Liver (tissue), 9 donors: Measurements from ENCODE around the gene KDM3B. TPM values are rescaled to one million over a fixed set of nuclear protein-coding genes. Genes with fewer than 3 reads are reported as not detected.
A peak's percentile ranks its signal among the peaks of the same experiment; 100 is the strongest.

Experiments
- DNase-seq: peaks from one replicate; pipeline ENCODE4 v3.0.0-alpha.2; 2017; ENCODE audit warnings: low spot score
- H3K27ac ChIP-seq, 2 donors: one replicate each; pipeline ENCODE4 v1.7.0; 2013; ENCODE audit warnings: inconsistent platforms in 2 of 2, low read length in 2 of 2, control low read depth in 1 of 2, low read depth in 1 of 2, mild to moderate bottlenecking in 1 of 2
- H3K27me3 ChIP-seq, 4 donors: one replicate each; pipeline versions ENCODE4 v1.6.1 to v1.7.0; 2013; ENCODE audit warnings: low read length in 3 of 4, inconsistent platforms in 1 of 4, mild to moderate bottlenecking in 1 of 4, moderate library complexity in 1 of 4; ENCODE audit not compliant: control insufficient read depth in 4 of 4, insufficient read depth in 4 of 4
- H3K36me3 ChIP-seq, 4 donors: one replicate each; pipeline versions ENCODE4 v1.6.1 to v1.7.0; 2013; ENCODE audit warnings: low read length in 3 of 4, mild to moderate bottlenecking in 3 of 4, low read depth in 1 of 4, moderate library complexity in 1 of 4; ENCODE audit not compliant: control insufficient read depth in 4 of 4, insufficient read depth in 3 of 4
- H3K4me1 ChIP-seq, 4 donors: one replicate each; pipeline versions ENCODE4 v1.6.1 to v1.7.0; 2013; ENCODE audit warnings: low read length in 3 of 4, mild to moderate bottlenecking in 3 of 4, moderate library complexity in 1 of 4; ENCODE audit not compliant: control insufficient read depth in 4 of 4, insufficient read depth in 4 of 4
- H3K4me3 ChIP-seq, 3 donors: one replicate each; pipeline versions ENCODE4 v1.6.1 to v1.7.0; 2013; ENCODE audit warnings: low read length in 3 of 3, control low read depth in 1 of 3, low read depth in 1 of 3, mild to moderate bottlenecking in 1 of 3
- H3K9ac ChIP-seq, 2 donors: one replicate each; pipeline ENCODE4 v1.7.0; 2013; ENCODE audit warnings: low read length in 2 of 2, mild to moderate bottlenecking in 2 of 2, moderate library complexity in 2 of 2, control low read depth in 1 of 2, low read depth in 1 of 2
- H3K9me3 ChIP-seq, 4 donors: one replicate each; pipeline versions ENCODE4 v1.6.1 to v1.7.0; 2013; ENCODE audit warnings: low read length in 3 of 4; ENCODE audit not compliant: control insufficient read depth in 4 of 4
- EGR1 ChIP-seq, 2 donors: IDR thresholded peaks; 2 replicates each; pipeline ENCODE4 v1.6.1; 2016 to 2018; ENCODE audit warnings: antibody characterized with exemption in 2 of 2, low read depth in 2 of 2
- FOXA1 ChIP-seq: IDR thresholded peaks from 2 replicates; pipeline ENCODE4 v1.6.1; 2016; ENCODE audit warnings: antibody characterized with exemption
- FOXA2 ChIP-seq: IDR thresholded peaks from 2 replicates; pipeline ENCODE4 v1.6.1; 2016; ENCODE audit warnings: antibody characterized with exemption
- GABPA ChIP-seq, 2 donors: IDR thresholded peaks in 1 of 2; conservative IDR thresholded peaks in 1 of 2; 2 replicates each; pipeline ENCODE4 v1.6.1; 2016; ENCODE audit warnings: antibody characterized with exemption in 2 of 2, mild to moderate bottlenecking in 1 of 2, moderate library complexity in 1 of 2
- HNF4A ChIP-seq, 2 donors: conservative IDR thresholded peaks; 2 replicates each; pipeline ENCODE4 v1.6.1; 2016; ENCODE audit warnings: antibody characterized with exemption in 2 of 2, mild to moderate bottlenecking in 2 of 2
- HNF4G ChIP-seq: IDR thresholded peaks from 2 replicates; pipeline ENCODE4 v1.6.1; 2016; ENCODE audit warnings: antibody characterized with exemption
- JUND ChIP-seq, 2 donors: IDR thresholded peaks; 2 replicates each; pipeline ENCODE4 v1.6.1; 2016; ENCODE audit warnings: antibody characterized with exemption in 2 of 2
- NR2F2 ChIP-seq: IDR thresholded peaks from 2 replicates; pipeline ENCODE4 v1.6.1; 2016; ENCODE audit warnings: antibody characterized with exemption
- RAD21 ChIP-seq, 2 donors: IDR thresholded peaks; 2 replicates each; pipeline ENCODE4 v1.6.1; 2016; ENCODE audit warnings: antibody characterized with exemption in 2 of 2, mild to moderate bottlenecking in 2 of 2
- RXRA ChIP-seq, 2 donors: IDR thresholded peaks; 2 replicates each; pipeline ENCODE4 v1.6.1; 2017 to 2018; ENCODE audit warnings: antibody characterized with exemption in 2 of 2, mild to moderate bottlenecking in 1 of 2
- SP1 ChIP-seq: IDR thresholded peaks from 2 replicates; pipeline ENCODE4 v1.6.1; 2018; ENCODE audit warnings: antibody characterized with exemption, mild to moderate bottlenecking
- TAF1 ChIP-seq: conservative IDR thresholded peaks from 2 replicates; pipeline ENCODE4 v1.6.1; 2016; ENCODE audit warnings: antibody characterized with exemption, mild to moderate bottlenecking
- YY1 ChIP-seq: IDR thresholded peaks from 2 replicates; pipeline ENCODE4 v1.6.1; 2016; ENCODE audit warnings: antibody characterized with exemption, mild to moderate bottlenecking
- WGBS: extraction: QIAGEN DNeasy Blood & Tissue Kit; methylation state at CpG from one replicate; pipeline ENCODE4 v1.1.7; 2013; 5-methylcytosine and 5-hydroxymethylcytosine counted together
- polyA plus RNA-seq, 2 donors: library from polyadenylated mRNA; stranded (reverse) in 1 of 2; unstranded in 1 of 2; fragments of 200-250 nt in 1 of 2; fragments of >200 nt in 1 of 2; fragmentation: Nextera tagmentation in 1 of 2; extraction: Ambion mirVana in 1 of 2; gene quantifications; one replicate each; pipeline versions ENCODE4 v1.2.1 to v1.2.3, GENCODE V29; 2013 to 2015
- total RNA-seq, 2 donors: library from RNA; depleted of rRNA; stranded (reverse); fragments of >200 nt; gene quantifications; one replicate each; pipeline ENCODE4 v1.2.3, GENCODE V29; 2014
- TF ChIP-seq, protein P1 (sequence below): fragments of 150-350 bp; IDR thresholded peaks from 2 replicates; pipeline ENCODE4 v1.5.1; 2017; ENCODE audit warnings: improper control_type of control experiment, low read depth, low read length; ENCODE audit not compliant: missing input control
- TF ChIP-seq, protein P2 (sequence below): IDR thresholded peaks from 2 replicates; pipeline ENCODE4 v1.6.1; 2016; ENCODE audit warnings: antibody characterized with exemption
- TF ChIP-seq, protein P3 (sequence below): IDR thresholded peaks from 2 replicates; pipeline ENCODE4 v1.6.1; 2016; ENCODE audit warnings: antibody characterized with exemption, mild to moderate bottlenecking
- TF ChIP-seq, protein P4 (sequence below): IDR thresholded peaks from 2 replicates; pipeline ENCODE4 v1.6.1; 2016; ENCODE audit warnings: antibody characterized with exemption
- TF ChIP-seq, protein P5 (sequence below): IDR thresholded peaks from 2 replicates; pipeline ENCODE4 v1.6.1; 2016; ENCODE audit warnings: antibody characterized with exemption
- donor health status: healthy.
- donor health status: healthy.
- donor health status: healthy.
- donor health status: healthy.
- donor health status: healthy.

The KDM3B gene
- total and polyA plus RNA-seq, 4 donors: 6.8 to 39.6 (median 18.8) TPM

DNA sequence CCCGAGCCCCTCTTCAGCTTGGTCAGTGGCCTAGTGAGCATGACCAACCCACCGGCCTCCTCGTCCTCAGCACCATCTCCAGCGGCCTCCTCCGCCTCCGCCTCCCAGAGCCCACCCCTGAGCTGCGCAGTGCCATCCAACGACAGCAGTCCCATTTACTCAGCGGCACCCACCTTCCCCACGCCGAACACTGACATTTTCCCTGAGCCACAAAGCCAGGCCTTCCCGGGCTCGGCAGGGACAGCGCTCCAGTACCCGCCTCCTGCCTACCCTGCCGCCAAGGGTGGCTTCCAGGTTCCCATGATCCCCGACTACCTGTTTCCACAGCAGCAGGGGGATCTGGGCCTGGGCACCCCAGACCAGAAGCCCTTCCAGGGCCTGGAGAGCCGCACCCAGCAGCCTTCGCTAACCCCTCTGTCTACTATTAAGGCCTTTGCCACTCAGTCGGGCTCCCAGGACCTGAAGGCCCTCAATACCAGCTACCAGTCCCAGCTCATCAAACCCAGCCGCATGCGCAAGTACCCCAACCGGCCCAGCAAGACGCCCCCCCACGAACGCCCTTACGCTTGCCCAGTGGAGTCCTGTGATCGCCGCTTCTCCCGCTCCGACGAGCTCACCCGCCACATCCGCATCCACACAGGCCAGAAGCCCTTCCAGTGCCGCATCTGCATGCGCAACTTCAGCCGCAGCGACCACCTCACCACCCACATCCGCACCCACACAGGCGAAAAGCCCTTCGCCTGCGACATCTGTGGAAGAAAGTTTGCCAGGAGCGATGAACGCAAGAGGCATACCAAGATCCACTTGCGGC lies 114.6 kb downstream of the KDM3B start:
- Histone ChIP-seq H3K36me3 (peaks cover 2 to 14% (median 13%) of the 10 kb centered on the region in 4 donors), H3K4me3 (peak overlapping the region; percentile 83 to 95 (median 92)), H3K27me3 (no peaks in the 10 kb centered on the region), H3K9me3 (no peaks in the 10 kb centered on the region), H3K9ac (peak overlapping the region; percentile 41 to 84), H3K27ac (peak overlapping the region in 1 of 2 donors; percentile 33), H3K4me1 (peaks cover 0 to 25% (median 12%) of the 10 kb centered on the region in 4 donors)
- no peak for DNase-seq
- WGBS: 92% methylated on average over 45 of the region's 45 CpGs
- TF ChIP-seq, protein P1, sequence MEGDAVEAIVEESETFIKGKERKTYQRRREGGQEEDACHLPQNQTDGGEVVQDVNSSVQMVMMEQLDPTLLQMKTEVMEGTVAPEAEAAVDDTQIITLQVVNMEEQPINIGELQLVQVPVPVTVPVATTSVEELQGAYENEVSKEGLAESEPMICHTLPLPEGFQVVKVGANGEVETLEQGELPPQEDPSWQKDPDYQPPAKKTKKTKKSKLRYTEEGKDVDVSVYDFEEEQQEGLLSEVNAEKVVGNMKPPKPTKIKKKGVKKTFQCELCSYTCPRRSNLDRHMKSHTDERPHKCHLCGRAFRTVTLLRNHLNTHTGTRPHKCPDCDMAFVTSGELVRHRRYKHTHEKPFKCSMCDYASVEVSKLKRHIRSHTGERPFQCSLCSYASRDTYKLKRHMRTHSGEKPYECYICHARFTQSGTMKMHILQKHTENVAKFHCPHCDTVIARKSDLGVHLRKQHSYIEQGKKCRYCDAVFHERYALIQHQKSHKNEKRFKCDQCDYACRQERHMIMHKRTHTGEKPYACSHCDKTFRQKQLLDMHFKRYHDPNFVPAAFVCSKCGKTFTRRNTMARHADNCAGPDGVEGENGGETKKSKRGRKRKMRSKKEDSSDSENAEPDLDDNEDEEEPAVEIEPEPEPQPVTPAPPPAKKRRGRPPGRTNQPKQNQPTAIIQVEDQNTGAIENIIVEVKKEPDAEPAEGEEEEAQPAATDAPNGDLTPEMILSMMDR: no peak
- TF ChIP-seq, protein P2, sequence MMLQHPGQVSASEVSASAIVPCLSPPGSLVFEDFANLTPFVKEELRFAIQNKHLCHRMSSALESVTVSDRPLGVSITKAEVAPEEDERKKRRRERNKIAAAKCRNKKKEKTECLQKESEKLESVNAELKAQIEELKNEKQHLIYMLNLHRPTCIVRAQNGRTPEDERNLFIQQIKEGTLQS: peak; percentile 18
- TF ChIP-seq RXRA (IDR thresholded peaks at IDR 0.05): no peak

DNA sequence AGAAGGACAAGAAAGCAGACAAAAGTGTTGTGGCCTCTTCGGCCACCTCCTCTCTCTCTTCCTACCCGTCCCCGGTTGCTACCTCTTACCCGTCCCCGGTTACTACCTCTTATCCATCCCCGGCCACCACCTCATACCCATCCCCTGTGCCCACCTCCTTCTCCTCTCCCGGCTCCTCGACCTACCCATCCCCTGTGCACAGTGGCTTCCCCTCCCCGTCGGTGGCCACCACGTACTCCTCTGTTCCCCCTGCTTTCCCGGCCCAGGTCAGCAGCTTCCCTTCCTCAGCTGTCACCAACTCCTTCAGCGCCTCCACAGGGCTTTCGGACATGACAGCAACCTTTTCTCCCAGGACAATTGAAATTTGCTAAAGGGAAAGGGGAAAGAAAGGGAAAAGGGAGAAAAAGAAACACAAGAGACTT lies 115.2 kb downstream of the KDM3B start:
- peak overlapping the region; percentile 9 to 29 for H3K9ac ChIP-seq
- H3K27me3 ChIP-seq: no peaks in the 10 kb centered on the region
- peak overlapping the region in 1 of 2 donors; percentile 33 for H3K27ac ChIP-seq
- peak overlapping the region in 2 of 3 donors; percentile 92 to 95 for H3K4me3 ChIP-seq
- peaks cover 0 to 27% (median 12%) of the 10 kb centered on the region in 4 donors for H3K4me1 ChIP-seq
- peaks cover 2 to 14% (median 13%) of the 10 kb centered on the region in 4 donors for H3K36me3 ChIP-seq
- TF ChIP-seq RXRA (IDR thresholded peaks at IDR 0.05): no peak
- no peak for TF ChIP-seq FOXA1
- no peak for TF ChIP-seq HNF4A (conservative IDR thresholded peaks at IDR 0.05)
- TF ChIP-seq, protein P3, sequence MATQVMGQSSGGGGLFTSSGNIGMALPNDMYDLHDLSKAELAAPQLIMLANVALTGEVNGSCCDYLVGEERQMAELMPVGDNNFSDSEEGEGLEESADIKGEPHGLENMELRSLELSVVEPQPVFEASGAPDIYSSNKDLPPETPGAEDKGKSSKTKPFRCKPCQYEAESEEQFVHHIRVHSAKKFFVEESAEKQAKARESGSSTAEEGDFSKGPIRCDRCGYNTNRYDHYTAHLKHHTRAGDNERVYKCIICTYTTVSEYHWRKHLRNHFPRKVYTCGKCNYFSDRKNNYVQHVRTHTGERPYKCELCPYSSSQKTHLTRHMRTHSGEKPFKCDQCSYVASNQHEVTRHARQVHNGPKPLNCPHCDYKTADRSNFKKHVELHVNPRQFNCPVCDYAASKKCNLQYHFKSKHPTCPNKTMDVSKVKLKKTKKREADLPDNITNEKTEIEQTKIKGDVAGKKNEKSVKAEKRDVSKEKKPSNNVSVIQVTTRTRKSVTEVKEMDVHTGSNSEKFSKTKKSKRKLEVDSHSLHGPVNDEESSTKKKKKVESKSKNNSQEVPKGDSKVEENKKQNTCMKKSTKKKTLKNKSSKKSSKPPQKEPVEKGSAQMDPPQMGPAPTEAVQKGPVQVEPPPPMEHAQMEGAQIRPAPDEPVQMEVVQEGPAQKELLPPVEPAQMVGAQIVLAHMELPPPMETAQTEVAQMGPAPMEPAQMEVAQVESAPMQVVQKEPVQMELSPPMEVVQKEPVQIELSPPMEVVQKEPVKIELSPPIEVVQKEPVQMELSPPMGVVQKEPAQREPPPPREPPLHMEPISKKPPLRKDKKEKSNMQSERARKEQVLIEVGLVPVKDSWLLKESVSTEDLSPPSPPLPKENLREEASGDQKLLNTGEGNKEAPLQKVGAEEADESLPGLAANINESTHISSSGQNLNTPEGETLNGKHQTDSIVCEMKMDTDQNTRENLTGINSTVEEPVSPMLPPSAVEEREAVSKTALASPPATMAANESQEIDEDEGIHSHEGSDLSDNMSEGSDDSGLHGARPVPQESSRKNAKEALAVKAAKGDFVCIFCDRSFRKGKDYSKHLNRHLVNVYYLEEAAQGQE: no peak
- no peak for TF ChIP-seq RAD21 (IDR thresholded peaks at IDR 0.05)
- TF ChIP-seq JUND (IDR thresholded peaks at IDR 0.05): no peak
- TF ChIP-seq EGR1 (IDR thresholded peaks at IDR 0.05; ENCODE audit: low read depth in 2 of 2): no peak
- TF ChIP-seq, protein P4, sequence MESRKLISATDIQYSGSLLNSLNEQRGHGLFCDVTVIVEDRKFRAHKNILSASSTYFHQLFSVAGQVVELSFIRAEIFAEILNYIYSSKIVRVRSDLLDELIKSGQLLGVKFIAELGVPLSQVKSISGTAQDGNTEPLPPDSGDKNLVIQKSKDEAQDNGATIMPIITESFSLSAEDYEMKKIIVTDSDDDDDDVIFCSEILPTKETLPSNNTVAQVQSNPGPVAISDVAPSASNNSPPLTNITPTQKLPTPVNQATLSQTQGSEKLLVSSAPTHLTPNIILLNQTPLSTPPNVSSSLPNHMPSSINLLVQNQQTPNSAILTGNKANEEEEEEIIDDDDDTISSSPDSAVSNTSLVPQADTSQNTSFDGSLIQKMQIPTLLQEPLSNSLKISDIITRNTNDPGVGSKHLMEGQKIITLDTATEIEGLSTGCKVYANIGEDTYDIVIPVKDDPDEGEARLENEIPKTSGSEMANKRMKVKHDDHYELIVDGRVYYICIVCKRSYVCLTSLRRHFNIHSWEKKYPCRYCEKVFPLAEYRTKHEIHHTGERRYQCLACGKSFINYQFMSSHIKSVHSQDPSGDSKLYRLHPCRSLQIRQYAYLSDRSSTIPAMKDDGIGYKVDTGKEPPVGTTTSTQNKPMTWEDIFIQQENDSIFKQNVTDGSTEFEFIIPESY: no peak
- TF ChIP-seq YY1: no peak
- TF ChIP-seq NR2F2: no peak
- no peak for TF ChIP-seq GABPA (IDR thresholded peaks at IDR 0.05 in 1 of 2, conservative IDR thresholded peaks at IDR 0.05 in 1 of 2)
- TF ChIP-seq TAF1: no peak
- TF ChIP-seq SP1: no peak
- no peak for TF ChIP-seq FOXA2
- TF ChIP-seq HNF4G: no peak
- TF ChIP-seq, protein P5, sequence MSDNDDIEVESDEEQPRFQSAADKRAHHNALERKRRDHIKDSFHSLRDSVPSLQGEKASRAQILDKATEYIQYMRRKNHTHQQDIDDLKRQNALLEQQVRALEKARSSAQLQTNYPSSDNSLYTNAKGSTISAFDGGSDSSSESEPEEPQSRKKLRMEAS: no peak
- DNase-seq: no peak
- 92% methylated on average over 14 of the region's 14 CpGs for WGBS
- no peaks in the 10 kb centered on the region for H3K9me3 ChIP-seq
